Activated CD4-positive, alpha-beta T cell treated with anti-CD3 and anti-CD28 coated beads, Interleukin-2, Interleukin-6, amounts not matched to agents 100 ng/mL and 50 ng/mL, durations not matched to agents 16 hours and 8 hours (primary cell): Measurements from ENCODE around the gene TBCD.

ENCODE experiments used
- DNase-seq: peaks from one replicate; pipeline ENCODE4 v3.0.0-alpha.2; 2020

Gene TBCD

DNA sequence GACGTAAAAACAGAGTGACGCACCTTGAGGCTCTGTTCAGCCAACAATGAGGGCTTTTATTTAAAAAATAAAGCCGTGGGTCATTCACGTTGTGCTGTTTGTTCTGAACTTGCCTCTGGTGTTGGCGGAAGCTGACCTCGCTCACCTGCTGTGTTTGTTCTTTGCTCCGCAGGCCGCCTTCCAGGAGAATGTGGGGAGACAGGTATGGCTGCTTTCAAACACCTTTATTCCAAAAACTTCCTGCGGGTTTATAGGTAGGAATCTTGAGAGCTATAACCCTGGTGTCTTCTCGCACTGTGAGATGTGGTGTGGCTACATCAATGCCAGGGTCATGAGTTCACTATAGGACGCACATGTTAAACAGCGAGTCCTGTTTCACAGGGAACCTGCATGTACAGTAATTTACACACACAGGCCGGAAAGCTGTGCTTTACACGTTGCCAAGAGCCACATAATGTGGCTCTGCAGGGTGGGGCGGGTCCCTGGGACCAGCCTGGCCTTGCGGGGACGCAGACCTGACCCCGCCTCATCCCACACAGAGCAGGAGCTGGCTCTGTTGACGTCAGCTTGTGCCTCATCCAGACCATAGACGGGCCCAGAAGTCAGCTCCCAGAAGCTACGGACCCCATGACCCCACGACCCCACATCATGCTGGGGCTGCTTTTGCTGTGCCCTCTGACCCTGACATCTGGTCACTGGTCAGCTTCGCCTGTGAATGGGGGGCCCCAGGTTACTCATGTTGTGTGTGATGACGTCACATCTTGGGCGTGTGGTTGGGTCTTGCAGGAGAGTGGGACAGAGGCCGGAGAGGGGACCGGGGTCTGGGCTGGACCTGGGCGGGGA is 137.9 kb downstream of the TBCD start:
- DNase-seq, result no peak

DNA sequence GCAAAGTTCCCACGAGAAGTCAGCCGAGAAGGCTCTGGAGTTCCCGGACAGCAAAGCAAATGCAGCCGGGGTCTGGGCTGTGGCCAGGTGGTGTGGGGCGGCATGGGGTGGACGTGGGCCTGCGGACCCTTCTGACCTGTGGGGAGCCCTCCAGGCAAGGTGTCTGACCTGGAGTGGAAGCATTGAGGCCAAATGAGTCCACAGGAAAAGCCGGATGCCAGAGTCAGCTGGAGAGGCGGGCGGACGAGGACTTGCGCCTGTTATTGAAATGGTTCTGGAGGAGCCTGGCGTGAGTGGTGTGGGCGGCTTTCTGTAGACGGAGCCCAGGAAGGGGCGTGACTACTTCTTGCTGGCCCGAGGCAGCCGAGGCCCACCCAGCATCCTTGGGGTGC is 138.5 kb downstream of the TBCD start:
- no peak for DNase-seq

DNA sequence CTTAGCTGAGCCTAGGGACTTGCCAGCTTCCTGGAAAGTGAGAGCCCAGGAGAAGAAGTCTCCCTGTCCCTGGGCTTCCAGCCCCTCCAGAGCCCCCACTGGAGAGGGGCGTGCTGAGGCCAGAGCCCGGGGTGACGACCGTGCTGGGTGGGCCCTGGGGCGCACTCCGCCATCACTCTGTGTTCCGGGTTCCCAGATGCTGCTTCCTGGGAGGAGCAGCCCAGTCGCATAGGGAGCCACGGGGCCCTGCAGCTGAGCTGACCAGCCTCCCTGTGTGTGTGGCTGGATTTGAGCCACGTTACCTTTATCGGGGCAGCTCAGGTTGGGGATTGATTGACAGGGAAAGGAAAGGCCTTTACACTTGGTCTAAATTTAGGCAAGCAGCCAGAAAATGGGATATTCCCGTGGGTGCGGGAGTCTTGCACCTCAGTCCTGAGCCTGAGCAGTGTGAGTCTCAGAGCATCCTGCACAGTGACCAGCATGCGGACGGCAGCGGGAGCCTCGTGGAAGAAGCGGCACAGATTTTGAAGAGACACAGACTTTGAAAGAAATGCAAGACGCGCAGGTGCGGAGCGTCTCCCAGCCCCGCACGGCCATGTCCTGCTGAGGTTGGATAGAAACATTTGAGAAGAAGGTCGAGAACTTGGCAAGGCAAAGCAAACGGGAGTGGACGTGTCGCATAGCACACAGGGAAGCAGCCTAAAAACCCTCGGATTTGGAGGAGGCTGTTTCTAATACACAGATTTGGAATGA is 139.2 kb downstream of the TBCD start:
- no peak for DNase-seq

DNA sequence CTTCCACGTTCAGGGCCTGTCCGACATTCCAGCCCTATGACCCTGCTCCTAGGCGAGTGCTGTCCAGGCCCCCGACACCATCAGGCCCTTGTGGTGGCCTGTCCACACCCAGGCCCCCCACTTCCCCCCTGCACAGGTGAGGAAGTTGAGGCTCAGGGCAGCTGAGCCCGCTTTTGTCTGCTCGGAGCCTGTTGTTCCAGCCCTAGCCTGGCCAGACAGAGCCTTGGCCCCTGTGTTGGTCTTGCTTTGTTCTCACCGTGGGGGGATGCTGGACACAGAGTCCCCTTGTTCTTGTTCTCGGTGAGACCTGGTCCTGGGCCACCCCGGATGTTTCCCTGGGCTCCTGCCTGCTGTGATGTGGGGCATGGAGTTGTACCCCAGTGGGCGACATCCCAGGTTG is 140.0 kb downstream of the TBCD start:
- DNase-seq, result no peak

DNA sequence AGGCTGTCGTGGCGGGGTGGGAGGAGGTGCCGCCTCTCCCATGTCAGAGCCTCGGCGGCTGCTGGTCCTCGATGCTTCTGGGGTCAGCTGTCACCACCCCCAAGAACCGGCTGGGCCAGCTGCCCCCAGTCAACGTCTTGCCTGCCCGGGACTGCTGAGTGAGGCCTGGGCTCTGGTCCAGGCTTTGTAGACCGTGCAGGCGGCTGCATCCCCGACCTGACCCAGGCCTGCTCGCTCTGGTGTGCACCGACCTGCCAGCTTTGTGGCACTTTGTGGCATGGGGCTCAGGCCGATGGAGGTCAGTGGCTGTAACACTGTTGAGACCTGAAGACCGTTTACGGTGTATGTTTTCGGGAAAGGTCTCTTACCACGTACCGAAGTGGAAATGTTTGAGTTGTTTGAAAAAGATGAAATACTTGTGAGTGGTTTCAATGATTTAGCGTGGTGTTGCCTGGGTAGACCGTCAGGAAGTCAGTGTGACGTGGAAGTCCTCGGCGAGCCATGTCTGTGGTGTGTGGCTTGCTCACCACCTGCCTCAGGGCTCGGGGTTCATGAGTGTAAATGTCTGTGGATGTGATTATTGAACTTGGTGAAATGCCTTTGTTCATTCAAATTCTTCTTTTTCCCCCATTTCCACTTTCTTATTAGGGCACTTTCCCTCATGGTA is 141.2 kb downstream of the TBCD start:
- DNase-seq, result peak; percentile 57

DNA sequence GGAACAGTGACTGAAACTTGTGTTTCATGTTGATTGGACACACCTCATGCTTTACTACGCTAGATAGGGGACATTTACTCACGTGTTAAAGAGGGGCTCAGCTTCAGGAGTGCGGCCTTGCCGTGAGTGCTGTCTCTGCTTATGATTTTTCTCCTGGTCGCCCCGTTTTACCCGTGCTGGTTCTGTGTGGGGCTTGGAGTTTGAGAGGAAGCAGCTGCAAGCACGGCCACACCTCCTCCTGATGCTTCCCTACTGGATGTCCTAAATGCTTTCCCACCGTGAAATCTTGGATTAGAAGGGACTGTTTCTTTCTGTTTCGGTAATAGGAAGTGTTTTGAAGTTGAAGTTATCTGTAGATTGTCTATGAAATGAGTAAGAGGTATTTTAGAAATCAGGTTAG is 141.9 kb downstream of the TBCD start:
- DNase-seq, result no peak

DNA sequence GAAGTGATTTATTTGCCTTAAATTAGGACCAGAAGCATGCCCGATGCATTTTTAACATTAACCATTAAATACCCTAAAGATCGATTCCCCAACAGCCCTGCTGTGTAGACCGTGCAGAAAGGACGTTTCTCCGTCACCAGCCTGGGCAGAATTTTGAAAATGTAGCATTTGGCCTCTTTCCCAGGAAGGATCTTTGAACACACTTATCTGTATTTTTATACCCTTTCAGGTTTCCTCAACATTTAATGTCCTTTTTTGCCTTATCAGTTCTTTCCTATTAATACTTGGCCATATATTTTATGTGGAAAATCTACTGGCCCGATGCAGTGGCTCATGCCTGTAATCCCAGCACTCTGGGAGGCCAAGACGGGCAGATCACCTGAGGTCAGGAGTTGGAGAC is 142.5 kb downstream of the TBCD start:
- no peak for DNase-seq

DNA sequence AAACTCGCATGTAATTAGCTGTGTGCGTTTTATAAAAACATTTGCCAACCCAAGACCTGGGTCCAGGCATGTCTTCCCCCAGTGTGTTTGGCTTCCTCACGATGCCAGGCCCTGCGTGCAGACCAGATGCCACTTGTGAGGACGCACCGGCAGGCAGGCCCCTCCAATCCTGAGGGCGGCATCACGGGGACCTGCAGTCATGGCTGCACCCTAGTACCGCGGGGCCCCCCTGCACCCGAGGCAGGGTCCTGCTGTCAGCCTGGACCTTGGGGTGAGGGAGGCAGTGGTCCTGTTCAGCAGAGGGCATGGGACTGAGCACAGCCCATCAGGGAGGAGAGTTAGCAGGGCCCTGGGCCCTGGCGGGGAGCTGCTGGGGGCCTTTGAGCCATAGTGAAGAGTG is 143.2 kb downstream of the TBCD start:
- DNase-seq, result no peak

DNA sequence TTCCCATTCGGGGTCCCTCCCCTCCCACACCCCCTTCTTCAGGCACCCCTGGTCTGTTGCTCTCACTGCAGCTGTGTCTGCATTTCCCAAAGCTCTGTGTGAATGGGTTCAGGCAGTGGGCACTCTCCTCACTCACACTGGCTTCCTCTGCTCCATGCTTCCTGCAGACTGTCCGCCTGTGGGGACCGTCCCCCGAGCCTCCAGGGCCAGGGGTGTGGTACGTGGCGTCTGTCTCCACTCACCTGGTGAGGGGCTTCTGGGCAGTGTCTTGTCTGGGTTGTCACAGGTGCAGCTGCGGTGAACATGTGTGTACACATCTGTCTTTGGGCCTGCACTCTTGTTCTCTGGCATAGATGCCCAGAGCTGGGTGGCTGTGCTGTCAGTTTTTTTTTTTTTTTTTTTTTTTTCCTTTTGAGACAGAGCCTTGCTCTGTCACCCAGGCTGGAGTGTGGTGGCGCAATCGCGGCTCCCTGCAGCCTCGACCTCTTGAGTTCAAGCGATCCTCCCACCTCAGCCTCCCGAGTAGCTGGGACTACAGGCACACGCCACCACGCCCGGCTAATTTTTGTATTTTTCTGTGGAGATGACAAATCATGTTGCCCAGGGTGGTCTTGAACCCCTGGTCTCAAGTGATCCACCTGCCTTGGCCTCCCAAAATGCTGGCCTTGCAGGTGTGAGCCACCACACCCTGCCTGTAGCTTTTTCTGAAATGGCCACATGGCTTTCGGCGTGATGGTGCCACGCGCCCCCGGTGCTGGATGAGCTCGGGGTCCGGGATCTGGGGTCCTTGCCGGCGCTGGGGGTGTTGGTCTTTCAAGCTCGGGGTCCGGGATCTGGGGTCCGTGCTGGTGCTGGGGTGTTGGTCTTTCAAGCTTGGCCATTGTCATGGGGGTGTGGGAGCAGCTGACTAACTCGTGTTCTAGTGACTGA is 144.5 kb downstream of the TBCD start:
- no peak for DNase-seq

DNA sequence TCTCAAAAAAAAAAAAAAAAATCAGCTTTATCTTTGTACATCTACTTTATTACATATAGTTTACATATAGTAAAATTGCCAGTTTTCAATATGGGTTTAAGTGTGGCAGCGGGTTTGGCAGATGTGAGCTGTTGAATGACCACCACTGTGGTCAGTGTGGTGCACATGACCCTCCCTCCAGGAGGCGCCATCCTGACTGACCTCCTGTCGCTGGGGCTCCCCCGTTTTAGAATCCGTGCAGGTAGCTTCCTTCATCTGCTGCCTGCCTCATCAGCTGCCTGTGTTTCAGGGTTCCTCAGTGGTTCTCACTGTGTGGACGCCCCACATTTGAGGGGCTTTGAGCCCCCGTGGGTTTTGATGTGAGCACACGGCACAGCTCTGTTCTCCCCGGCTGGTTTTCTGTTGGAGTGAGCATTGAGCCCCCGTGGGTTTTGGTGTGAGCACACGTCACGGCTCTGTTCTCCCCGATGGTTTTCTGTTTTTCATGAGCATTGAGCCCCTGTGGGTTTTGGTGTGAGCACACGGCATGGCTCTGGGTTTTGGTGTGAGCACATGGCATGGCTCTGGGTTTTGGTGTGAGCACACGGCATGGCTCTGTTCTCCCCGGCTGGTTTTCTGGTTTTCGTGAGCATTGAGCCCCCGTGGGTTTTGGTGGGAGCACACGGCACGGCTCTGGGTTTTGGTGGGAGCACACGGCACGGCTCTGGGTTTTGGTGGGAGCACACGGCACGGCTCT is 145.8 kb downstream of the TBCD start:
- DNase-seq, result no peak

DNA sequence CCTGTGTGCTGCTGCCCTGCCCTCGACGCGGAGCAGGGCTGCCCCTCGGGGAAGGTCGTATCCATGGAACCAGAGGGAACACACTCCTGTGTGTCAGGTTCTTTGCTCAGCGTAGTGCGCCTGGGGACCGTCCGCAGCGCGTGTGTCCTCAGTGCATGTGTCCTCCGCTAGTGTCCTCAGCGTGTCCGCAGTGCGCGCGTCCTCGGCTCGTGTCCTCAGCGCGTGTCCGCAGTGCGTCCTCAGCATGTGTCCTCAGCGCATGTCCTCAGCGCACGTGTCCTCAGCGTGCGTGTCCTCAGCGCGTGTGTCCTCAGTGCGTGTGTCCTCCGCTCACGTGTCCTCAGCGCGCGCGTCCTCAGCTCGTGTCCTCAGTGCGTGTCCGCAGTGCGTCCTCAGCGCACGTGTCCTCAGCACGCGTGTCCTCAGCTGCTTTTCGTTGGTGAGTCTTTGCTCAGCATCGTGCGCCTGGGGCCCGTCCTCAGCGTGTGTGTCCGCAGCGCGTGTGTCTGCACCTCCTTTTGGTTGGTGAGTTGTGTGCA is 147.2 kb downstream of the TBCD start:
- DNase-seq, result no peak

DNA sequence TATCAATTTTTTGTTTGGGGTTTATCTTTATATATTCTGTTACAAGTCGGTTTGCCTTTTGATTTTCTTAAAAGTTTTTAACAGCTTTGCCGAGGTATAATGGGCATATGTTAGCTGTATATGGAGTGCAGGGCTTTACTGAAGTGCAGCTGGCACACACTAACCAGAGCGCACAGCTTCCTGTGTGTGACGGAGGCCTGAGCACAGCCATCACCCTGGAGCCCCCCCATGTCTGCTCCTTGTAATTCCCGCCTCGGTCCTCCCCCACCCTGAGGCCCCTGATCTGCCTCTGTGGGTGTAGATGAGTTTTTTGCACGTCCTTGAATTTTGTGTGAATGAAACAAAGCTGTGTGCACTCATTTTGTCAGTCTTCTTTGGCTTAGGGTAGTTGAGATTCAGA is 148.1 kb downstream of the TBCD start:
- no peak for DNase-seq

DNA sequence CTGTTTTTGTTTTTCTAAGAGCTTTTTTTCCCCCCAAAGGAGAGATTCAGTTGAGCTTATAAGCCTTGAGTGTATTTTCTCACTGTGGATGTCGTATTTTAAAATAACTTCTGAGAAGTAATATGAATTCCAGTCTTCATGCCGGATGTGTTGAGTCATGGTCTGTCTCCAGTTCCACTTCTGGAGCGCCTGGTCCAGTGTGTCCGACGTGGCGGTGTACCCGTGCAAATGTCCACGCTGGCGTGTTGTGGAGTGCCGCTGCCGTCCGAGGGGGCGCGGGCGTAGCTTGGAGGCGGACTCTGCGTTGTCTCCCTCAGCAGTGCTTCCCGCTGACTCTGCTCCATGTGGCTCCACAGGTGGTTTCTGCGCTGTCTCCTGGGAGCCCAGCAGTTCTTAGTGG is 148.9 kb downstream of the TBCD start:
- DNase-seq, result no peak

DNA sequence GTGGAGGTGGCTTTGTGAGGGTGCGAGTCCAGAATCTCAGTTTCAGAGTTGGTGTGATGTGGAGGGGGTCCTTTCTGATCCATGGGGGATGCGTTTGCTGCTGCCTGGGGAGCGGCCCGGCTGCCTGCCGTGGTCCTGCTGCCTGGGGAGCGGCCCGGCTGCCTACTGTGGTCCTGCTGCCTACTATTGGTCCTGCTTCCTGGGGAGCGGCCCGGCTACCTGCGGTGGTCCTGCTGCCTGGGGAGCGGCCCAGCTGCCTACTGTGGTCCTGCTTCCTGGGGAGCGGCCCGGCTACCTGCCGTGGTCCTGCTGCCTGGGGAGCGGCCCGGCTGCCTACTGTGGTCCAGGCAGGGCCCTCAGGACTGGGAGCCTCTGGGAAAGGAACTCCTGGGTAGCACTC is 149.5 kb downstream of the TBCD start:
- no peak for DNase-seq

DNA sequence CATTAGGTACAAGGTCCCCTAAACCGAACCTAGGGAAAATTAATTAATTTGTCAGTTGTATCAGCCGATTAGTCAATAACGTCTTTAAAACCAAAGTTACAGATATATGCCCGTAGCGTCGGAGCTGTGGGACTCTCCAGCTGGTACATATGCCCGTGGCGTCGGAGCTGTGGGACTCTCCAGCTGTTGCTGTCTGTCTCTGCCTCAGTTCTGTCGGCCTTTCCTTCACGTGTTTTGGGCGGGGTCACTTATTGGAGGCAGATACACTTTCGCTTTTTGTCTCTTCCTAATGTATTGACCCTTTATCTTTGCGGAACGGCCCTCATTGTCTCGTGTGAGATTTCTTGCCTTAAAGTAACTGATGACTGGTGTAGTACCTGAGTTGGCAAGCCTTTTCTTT is 150.0 kb downstream of the TBCD start:
- no peak for DNase-seq

DNA sequence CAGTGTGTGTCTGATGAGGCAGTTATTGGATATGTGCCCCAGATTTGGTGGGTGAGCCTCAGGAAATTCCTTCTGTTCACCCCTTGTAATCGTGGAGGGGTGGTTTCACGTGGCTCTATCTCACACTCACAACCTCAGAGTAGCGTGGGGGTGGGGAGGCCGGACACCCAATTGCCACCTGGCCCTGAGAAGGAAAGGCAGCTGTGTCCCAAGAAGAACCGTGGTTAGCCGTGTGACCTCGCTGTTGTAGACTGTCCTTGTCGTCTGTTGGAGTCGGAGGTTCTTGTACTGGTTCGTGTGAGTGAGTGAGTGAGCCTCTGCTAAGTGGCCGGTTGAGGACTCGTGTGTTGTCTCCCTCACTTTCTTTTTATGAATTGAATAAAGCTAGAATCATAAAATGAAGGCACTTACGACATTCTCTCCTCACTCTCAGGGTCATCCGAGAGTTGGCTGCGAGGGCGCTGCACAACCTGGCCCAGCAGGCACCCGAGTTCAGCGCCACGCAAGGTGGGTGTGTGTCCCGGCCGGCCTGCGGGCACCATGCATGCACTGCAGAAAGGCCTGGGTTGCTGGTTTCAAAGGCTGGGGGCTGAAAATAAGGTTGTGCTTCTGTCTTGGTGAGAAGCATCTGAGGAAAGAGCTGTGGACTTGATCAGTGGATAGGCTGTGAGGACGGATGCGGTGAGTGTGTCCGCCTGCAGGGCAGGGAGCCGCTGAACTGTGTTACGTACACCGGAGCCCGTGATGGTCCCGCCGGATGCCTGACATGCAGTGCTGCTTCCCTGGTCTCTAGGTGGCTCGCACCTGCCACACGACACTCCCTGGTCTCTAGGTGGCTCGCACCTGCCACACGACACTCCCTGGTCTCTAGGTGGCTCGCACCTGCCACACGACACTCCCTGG is 151.4 kb downstream of the TBCD start:
- DNase-seq, result no peak

DNA sequence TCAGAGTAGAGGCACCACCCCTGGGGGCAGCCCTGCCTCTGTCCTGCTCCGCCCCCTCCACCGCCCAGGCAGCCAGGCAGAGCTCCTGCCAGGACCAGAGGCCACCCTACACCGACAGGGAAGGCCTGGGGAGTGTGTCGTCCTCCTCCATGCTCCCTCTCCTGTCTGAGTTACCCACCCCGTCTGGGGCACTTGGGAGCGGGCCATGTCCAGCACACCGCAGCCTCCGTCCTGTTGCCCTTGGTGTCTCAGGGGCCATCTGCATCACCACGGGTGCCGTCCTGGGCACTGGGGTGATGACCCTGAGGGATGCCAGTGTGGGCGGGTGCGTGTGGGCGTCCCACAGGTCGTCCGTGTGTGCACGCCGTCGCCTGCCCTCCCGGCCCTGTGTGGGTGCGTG is 153.3 kb downstream of the TBCD start:
- DNase-seq, result no peak

DNA sequence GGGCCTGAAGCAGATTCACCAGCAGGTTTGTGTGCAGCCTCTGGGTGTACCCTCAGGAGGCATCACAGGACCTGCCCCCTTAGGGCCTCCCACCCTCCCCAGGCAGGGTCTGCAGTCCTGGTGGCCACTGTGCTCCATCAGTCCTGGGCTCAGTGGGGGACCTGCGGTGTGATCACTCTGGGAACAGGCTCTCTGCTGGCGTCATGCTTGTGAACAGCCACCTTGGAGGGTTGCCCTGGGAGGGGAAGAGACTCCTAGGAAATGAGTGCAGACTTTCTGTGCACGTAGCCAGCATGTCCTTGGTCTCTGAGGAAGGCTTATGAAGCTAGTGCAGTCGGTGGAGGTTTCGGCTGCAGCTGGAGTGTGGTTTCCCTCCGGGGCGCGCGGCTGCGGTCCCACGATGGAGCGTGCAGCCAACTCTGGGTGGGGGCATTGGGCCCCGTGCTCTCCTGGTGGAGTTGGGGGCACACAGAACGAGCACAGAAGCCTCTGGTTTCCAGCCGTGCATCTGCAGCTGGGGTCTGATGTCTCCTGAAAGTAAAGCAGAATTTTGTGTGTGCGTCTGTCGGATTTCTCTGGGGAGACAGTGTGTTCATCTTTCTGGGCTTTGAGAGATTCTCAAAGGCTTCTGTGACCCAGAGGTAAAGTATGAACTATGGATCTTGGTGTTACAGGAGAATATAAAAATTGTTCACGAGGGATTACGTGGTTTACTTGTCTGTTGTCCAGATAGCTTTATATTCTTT is 156.1 kb downstream of the TBCD start:
- DNase-seq, result no peak

DNA sequence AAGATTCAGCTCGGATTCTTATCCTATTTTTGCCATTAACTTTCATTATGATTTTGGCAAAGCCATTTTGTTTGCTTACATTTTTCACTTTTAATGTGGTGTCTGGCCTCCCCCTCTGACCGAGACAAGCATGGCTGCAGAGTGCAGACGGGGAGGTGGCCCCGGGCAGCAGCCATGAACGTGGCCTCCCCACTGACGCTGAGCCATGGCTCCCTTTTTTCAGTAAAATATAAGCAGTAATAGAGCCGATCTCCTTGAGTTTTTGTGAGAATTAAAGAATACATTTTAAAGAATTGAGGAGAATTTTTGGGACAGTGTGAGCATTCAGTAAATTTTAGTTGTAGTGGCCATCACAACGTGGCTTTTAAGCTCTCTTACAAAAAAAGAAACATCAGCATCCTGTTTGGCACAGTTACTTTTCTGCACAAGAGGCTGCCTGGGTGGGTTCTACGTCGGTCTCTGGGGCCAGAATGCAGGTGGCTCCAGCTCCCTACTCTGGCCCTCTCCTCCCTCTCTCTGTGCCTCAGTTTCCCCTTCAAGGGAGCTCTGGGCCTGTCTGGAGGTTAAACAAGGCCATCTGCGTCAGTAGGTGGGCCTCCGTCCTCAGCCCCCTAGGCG is 156.8 kb downstream of the TBCD start:
- DNase-seq, result no peak
